GM23248 (cell line): ENCODE results near the gene ATP10A.

Experiments
- EZH2 ChIP-seq: fragments of 200-600 bp; sonication (generic); IDR thresholded peaks from 2 replicates; pipeline ENCODE4 v1.6.1; 2018; ENCODE audit warnings: antibody characterized with exemption, mild to moderate bottlenecking; ENCODE audit not compliant: insufficient read depth, poor library complexity, severe bottlenecking
- EZH2phosphoT487 ChIP-seq: fragments of 200-600 bp; sonication (generic); IDR thresholded peaks from 2 replicates; pipeline ENCODE4 v1.6.1; 2018; ENCODE audit warnings: antibody characterized with exemption, moderate library complexity, mild to moderate bottlenecking, low read depth; ENCODE audit not compliant: insufficient read depth

DNA sequence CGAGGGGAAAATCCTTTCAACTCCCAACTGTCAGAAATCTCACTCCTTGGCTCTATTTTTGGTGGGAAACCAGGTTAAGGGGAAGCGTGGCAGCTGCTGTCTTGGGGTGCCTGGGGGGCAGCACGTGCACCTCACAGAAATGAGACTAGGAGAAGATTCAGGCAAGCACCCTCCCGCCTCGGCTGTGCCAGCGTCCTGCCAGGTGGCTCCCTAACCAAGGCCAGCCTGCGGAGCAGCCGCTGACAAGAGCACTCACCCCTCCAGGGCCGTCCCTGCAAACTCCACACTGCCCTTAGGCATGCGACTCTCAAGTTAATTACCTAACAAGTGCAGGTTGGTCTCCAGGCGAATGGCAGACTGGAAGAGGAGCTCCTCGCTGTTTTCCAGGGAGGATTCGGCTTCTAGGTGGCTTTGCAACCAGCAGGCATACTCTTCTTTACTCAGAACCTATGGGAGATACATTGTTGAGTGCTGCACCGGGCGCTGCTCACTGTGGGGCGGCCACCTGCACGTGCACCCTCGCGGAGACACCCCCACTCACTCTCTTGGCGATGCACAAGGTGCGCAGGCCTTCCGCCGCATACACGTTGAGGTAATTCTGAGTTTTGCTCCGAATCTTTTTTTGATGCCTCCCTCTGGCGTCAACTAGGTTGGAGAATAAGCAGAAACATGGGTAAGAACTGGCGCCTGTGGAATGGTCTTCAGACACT is 155.3 kb downstream of the ATP10A start:
- no peak for TF ChIP-seq EZH2
- TF ChIP-seq EZH2phosphoT487 = no peak
